ENCODE data around the gene CNPY1.

DNA sequence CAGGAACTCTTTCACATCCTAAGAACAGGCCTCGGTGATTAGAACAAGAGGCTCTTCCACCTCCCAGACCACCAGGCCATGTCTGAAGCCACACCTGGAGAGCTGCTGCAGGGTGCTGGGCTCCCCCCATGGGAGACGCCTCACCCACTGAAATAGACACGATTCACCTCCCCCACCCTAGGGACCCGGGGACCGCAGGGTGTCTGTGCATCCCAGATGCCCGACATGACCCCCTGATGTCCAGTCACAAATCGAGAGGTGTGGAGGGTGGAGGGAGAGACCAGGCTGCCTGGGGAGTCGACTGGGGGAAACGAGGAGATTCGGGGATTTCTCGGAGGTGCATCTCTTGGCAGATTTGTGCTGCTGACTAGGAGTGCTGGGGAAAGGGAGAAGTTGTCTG is 31.0 kb downstream of the CNPY1 start:
- TF ChIP-seq, protein P1, sequence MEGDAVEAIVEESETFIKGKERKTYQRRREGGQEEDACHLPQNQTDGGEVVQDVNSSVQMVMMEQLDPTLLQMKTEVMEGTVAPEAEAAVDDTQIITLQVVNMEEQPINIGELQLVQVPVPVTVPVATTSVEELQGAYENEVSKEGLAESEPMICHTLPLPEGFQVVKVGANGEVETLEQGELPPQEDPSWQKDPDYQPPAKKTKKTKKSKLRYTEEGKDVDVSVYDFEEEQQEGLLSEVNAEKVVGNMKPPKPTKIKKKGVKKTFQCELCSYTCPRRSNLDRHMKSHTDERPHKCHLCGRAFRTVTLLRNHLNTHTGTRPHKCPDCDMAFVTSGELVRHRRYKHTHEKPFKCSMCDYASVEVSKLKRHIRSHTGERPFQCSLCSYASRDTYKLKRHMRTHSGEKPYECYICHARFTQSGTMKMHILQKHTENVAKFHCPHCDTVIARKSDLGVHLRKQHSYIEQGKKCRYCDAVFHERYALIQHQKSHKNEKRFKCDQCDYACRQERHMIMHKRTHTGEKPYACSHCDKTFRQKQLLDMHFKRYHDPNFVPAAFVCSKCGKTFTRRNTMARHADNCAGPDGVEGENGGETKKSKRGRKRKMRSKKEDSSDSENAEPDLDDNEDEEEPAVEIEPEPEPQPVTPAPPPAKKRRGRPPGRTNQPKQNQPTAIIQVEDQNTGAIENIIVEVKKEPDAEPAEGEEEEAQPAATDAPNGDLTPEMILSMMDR (conservative IDR thresholded peaks at IDR 0.05): no peak
- TF ChIP-seq EZH2 (IDR thresholded peaks at IDR 0.05; ENCODE audit: low read depth): no peak
